ENCODE data around the gene SPPL2B. TPM values are rescaled to one million over a fixed set of nuclear protein-coding genes. Genes with fewer than 3 reads are reported as not detected.

SPPL2B gene
- total RNA-seq, 2 donors from 2014 or later = 20.7 to 36.9 TPM

GRCh38 chr19:2362046-2362969 is 33.8 kb downstream of the SPPL2B start:
- intact Hi-C loops (cut with DNase I) = no loop called here
- no peak for DNase-seq (ENCODE audit: low spot score)

- intact Hi-C loops (cut with DNase I) = no loop called here
- no peak for DNase-seq (ENCODE audit: low spot score)
These were observed 34.5 kb downstream of the SPPL2B start for GRCh38 chr19:2362970-2363300.

- intact Hi-C loops (cut with DNase I) = no loop called here
- no peak for DNase-seq (ENCODE audit: low spot score)
These were observed 34.9 kb downstream of the SPPL2B start for GRCh38 chr19:2363419-2363818.

- intact Hi-C loops (cut with DNase I) = no loop called here
These were observed 36.9 kb downstream of the SPPL2B start for GRCh38 chr19:2365201-2365970.

GRCh38 chr19:2371656-2372055 is 43.2 kb downstream of the SPPL2B start:
- no peak for DNase-seq (ENCODE audit: low spot score)
- intact Hi-C loops (cut with DNase I) = no loop called here

More at GRCh38 chr19:2365201-2365970, 36.9 kb downstream of the SPPL2B start:
- DNase-seq (ENCODE audit: low spot score) = no peak

- no peak for DNase-seq (ENCODE audit: low spot score)
- intact Hi-C loops (cut with DNase I) = no loop called here
These were observed 43.7 kb downstream of the SPPL2B start for GRCh38 chr19:2372076-2372612.

GRCh38 chr19:2374808-2375207 is 46.3 kb downstream of the SPPL2B start:
- DNase-seq (ENCODE audit: low spot score) = no peak

GRCh38 chr19:2375353-2376121 is 47.1 kb downstream of the SPPL2B start:
- no peak for DNase-seq (ENCODE audit: low spot score)
- intact Hi-C loops (cut with DNase I) = no loop called here

More at GRCh38 chr19:2374808-2375207, 46.3 kb downstream of the SPPL2B start:
- intact Hi-C loops (cut with DNase I) = no loop called here

- intact Hi-C loops (cut with DNase I) = no loop called here
- no peak for DNase-seq (ENCODE audit: low spot score)
These were observed 48.5 kb downstream of the SPPL2B start for GRCh38 chr19:2376784-2377519.

GRCh38 chr19:2380567-2380966 is 52.1 kb downstream of the SPPL2B start:
- intact Hi-C loops (cut with DNase I) = no loop called here
- DNase-seq (ENCODE audit: low spot score) = no peak

GRCh38 chr19:2381148-2381820 is 52.8 kb downstream of the SPPL2B start:
- no peak for DNase-seq (ENCODE audit: low spot score)
- intact Hi-C loops (cut with DNase I) = no loop called here

GRCh38 chr19:2382530-2383222 is 54.2 kb downstream of the SPPL2B start:
- no peak for DNase-seq (ENCODE audit: low spot score)
- intact Hi-C loops (cut with DNase I) = no loop called here

GRCh38 chr19:2385053-2385721 is 56.7 kb downstream of the SPPL2B start:
- DNase-seq (ENCODE audit: low spot score) = no peak
- intact Hi-C loops (cut with DNase I) = no loop called here

- intact Hi-C loops (cut with DNase I) = no loop called here
- DNase-seq (ENCODE audit: low spot score) = no peak
These were observed 59.1 kb downstream of the SPPL2B start for GRCh38 chr19:2387367-2388288.

GRCh38 chr19:2389594-2389993 is 61.1 kb downstream of the SPPL2B start:
- intact Hi-C loops (cut with DNase I) = no loop called here
- no peak for DNase-seq (ENCODE audit: low spot score)

- intact Hi-C loops (cut with DNase I) = loop anchor here (5.0 to 10.0 kb wide), 3 partner anchors 114 to 239 kb away; partner anchors contain the start of gene AP3D1 (in 2 of the 2)
- DNase-seq (ENCODE audit: low spot score) = no peak
These were observed 62.7 kb downstream of the SPPL2B start for GRCh38 chr19:2391118-2391725.

Data from posterior vena cava (tissue), 2 donors.